Stimulated activated CD4-positive, alpha-beta T cell treated with anti-CD3 and anti-CD28 coated beads, Interleukin-4, amount 100 ng/mL, for 4 hours (primary cell): ENCODE results near the gene PYGB.
A peak's percentile ranks its signal among the peaks of the same experiment; 100 is the strongest.

ENCODE experiments used
- DNase-seq, 2 experiments: peaks; one replicate each; pipeline ENCODE4 v3.0.0-alpha.2; 2020

PYGB gene

DNA sequence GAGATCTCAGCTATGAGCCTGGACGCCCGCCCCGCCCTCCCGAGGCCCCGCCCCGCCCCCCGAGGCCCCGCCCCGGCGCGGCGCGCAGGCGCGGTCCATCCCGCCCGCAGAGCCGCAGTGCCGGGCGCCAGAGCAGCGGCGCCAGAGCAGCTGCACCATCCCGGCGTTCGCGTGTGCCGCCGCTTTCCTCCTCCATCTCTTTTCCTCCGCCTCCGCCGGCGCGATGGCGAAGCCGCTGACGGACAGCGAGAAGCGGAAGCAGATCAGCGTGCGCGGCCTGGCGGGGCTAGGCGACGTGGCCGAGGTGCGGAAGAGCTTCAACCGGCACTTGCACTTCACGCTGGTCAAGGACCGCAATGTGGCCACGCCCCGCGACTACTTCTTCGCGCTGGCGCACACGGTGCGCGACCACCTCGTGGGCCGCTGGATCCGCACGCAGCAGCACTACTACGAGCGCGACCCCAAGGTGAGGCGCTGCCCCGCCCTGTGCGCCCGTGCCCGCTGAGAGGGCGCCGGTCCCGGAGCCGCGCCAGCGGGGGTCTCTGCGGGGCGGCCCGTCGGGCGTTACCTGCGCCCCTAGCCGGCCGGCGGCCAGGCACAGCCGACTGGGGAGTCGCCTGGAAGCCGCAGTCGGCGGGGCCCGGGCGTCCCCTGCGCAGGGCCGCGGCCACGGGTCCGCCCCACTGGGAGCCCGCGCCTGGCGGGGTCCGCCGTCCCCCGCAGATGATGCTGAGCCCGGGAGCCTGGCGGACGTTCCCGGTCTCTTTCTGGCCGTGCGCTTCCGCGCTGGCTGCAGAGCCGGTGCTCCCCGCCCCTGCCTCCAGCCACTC is at the start of gene PYGB:
Gene PYGB, plus strand, starts transcription at position 130 of the 830 bp plus-strand sequence. Its CDS starts 94 bp downstream, at position 224.
- DNase-seq: peak; percentile 59 to 75

- no peak for DNase-seq
Measured at GRCh38 chr20:25198663-25199383, 49.1 kb upstream of the PYGB start.

- DNase-seq: no peak
Measured at GRCh38 chr20:25199473-25200260, 48.2 kb upstream of the PYGB start.

DNA sequence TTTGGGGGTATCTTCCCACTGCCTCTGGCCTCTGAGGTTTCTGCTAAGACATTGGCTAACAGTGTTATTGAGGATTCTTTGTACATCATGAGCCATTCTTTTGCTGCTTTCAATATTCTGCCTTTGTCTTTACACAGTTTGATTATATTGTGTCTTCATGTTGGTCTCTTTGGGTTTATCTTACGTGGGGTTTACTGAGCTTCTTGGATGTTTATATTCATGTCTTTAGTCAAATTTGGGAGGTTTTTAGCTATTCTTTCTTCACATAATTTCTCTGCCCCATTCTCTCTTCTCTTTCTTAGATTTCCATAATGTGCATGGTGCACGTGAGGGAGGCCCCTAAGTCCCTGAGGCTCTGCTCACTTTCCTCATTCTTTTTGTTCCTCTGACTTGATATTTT is 44.8 kb upstream of the PYGB start:
- no peak for DNase-seq

- no peak for DNase-seq
Measured at GRCh38 chr20:25203871-25204320, 44.0 kb upstream of the PYGB start.

DNA sequence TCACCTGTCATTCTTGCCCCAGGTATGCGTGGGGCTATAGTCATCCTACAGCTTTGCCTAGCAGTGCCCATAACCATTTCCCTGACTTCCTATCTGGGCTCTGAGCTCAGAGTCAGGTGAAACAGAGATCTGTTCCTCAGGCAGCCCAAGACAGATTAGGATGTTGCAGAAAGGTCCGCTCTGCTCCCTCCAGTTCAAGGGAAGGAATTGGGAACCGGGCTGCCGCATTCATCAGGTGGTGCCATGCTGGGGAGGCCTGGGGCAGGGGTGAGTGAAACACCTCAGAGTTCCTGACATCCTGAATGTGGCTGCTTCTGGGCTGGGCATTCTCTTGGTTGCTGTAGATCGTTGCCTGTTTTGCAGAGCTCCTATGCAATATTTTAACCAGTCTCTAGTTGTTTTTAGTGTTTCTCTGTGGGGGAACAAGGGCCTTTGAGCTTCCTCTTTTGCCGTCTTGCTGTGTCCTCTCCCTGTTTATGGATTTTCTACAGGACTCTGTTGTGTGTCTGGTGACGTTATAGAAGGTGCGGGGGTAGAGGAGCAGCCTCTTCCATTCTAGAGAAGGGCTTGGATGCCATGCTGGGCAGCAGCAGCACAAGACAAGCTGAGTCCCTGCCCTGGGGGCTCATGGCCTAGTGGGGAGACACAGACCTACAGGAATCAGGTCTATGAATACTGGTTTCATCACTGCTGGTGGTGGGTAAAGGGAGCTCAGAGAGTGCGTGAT is 43.2 kb upstream of the PYGB start:
- DNase-seq: no peak

GRCh38 chr20:25205277-25206062 is 42.4 kb upstream of the PYGB start:
- DNase-seq: no peak

DNA sequence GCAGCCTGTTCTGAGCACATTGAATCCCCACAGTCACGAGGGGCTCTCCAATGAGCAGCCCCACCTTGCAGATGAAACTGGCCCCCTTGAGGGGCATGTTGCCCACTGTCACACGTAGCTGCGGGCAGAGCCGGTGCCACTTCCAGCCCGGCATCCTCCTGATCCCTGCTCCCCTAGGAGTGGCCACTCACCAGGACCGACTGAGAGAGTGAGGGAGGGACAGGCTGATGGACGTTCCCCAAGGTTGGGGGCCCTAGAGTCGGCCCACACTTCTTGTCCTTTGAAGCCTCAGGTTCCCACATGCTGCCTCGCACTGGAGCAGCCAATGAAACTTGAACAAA is 41.9 kb upstream of the PYGB start:
- no peak for DNase-seq

- no peak for DNase-seq
Measured at GRCh38 chr20:25206548-25206947, 41.3 kb upstream of the PYGB start.

DNA sequence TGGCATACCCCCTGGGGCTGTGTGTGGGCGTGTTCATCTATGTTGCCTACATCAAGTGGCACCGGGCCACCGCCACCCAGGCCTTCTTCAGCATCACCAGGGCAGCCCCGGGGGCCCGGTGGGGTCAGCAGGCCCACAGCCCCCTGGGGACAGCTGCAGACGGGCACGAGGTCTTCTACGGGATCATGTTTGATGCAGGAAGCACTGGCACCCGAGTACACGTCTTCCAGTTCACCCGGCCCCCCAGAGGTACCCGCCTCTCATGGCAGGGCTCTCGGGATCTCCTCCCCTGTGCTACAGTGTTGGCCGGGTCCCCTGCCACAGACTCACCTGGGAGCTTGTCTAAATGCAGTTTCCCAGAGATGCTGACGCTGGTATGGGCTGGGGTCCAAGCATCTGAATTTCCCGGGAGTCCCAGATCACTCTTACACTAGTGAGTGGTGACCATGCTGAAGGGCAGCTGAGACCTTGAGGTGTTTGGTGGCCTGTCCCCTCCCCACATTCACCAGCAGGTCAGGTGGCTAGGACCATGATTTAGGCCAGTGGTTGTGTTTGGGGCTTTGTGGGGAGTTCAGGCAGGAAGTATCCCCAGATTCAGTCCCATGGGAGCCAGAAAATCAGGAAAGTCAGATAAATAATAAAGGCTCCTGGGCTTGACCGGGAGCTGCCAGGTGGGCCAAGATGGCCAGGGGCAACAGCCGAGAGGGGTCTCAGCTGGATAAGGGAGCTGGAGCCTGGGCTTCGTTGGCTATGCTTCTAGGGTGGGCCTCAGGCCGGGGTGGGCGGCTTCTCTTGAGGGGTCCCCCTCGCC is 40.5 kb upstream of the PYGB start:
- DNase-seq: no peak

DNA sequence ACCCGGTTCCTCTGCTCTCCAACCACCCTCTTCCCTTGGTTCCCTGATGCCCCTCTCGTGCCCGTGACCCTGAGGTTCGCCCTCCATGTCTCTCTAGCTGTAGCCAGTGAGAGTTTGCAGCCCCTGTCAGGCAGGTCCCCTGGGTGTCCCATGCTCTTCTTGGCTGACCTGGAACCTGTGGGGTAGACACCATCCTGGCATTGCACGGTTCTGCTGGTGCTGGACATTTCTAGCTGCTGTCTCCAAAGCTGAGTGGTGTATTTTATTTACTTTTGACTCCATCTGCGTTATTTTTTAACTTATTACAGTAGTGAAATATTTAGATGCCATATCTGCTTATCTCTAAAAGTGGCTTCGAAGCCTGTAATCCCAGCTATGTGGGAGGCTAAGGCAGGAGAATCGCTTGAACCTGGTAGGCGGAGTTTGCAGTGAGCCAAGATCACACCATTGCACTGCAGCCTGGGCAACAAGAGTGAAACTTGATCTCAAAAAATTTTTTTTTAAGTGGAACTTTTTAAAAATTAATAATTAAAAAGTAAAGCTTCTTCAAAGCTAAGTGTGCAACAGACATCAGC is 39.8 kb upstream of the PYGB start:
- DNase-seq: no peak

GRCh38 chr20:25209400-25209799 is 38.5 kb upstream of the PYGB start:
- no peak for DNase-seq

GRCh38 chr20:25209911-25210310 is 38.0 kb upstream of the PYGB start:
- no peak for DNase-seq

DNA sequence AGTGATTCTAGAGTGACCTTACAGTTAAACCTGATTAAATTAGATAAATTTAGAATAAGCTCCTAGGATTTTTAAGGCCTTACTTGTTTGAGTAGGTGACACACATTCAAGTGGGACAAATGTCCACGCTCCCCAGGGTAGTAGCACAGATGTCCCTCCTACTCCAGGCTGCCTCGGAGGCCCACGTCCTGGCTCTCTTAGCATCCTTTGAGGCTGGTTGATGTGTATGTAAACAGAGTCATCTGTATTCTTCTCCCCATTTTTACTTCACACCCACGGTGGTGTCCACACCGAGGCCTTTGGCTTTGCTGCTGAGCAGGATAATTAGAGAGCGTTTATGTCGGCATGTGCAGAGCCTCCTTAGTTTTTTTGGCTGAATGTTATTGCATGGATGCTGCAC is 36.6 kb upstream of the PYGB start:
- no peak for DNase-seq

- no peak for DNase-seq
Measured at GRCh38 chr20:25212242-25212641, 35.6 kb upstream of the PYGB start.

DNA sequence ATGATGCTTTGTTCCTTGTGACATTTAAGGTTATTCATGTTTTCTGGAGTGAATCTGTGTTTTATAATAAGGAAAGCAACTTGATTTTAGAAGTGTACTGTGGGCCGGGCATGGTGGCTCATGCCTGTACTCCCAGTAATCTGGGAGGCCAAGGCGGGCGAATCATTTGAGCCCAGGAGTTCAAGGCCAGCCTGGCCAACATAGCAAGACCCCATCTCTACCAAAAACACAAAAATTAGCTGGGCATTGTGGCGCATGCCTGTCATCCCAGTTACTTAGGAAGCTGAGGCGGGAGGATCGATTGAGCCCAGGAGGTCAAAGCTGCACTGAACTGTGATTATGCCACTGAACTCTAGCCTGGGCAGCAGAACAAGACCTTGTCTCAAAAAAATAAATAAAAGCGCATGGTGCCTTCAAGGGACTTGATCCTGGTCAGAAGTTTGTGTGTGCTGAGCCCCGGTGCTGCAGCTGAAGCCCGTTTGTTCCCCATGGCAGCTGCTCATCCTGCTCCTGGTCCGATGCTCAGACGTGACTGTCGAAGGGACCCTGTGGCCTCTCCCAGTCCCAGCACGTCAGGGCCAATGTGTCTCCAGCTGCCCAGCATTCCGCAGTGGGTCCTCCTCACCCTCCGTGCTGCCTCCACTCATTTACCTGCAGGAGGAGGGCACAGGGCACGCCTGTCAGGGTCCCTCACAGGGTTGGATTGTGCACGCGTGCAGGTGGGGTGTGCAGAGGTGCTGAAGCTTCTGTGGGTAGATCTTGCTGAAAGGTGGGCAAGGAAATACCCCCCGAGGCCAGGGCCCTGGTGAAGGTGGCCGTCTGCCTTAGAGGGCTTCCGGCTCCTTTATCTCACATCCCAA is 34.1 kb upstream of the PYGB start:
- no peak for DNase-seq

- no peak for DNase-seq
Measured at GRCh38 chr20:25214426-25214790, 33.5 kb upstream of the PYGB start.

GRCh38 chr20:25214819-25215218 is 33.1 kb upstream of the PYGB start:
- no peak for DNase-seq

DNA sequence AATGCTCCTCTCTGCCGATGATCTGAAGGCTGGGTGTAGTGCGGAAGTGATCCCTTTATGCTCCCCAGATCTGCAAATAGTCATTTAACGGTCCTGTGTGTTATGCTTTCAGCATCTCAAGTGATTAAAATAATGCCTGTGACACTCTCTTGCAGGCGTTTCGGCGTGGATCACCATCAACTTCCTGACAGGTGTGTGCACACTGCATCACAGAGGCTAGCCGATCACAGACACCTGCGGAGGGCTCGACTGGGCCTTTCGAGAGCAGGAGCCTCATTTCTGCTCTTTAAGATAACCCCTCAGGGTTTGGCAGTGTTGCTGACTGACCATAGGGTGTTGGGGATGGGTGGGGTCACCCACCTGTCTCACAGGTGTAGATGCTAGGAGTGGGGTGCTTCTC is 32.4 kb upstream of the PYGB start:
- no peak for DNase-seq
